ENCODE results near the gene STUB1.
A peak's percentile ranks its signal among the peaks of the same experiment; 100 is the strongest.

STUB1 gene

GRCh38 chr16:660459-661183, 19.6 kb upstream of the STUB1 start:
- H3K4me3 ChIP-seq (replicated peaks; ENCODE audit: low read depth, low read length) = peak overlapping the region; percentile 10
- DNase-seq (ENCODE audit: extremely low read depth, insufficient read length) = peak; percentile 79

GRCh38 chr16:661184-661821, 18.9 kb upstream of the STUB1 start:
- TF ChIP-seq CTCF (IDR thresholded peaks at IDR 0.05; ENCODE audit: insufficient read depth, low read length, poor library complexity, severe bottlenecking) = no peak
- Histone ChIP-seq H3K36me3 (ENCODE audit: control insufficient read depth, insufficient read depth, low read length) (peaks cover 4% of the 10 kb centered on the region; the same call in 1 of the 2 replicates), H3K27me3 (replicated peaks; ENCODE audit: control insufficient read depth, insufficient read depth, low read length) (no peaks in the 10 kb centered on the region), H3K4me3 (replicated peaks; ENCODE audit: low read depth, low read length) (no peak overlapping the region)
- DNase-seq (ENCODE audit: extremely low read depth, insufficient read length) = no peak

More at GRCh38 chr16:660459-661183, 19.6 kb upstream of the STUB1 start:
- peak; percentile 54 for TF ChIP-seq CTCF (IDR thresholded peaks at IDR 0.05; ENCODE audit: insufficient read depth, low read length, poor library complexity, severe bottlenecking)
- H3K27me3 ChIP-seq (replicated peaks; ENCODE audit: control insufficient read depth, insufficient read depth, low read length) = no peaks in the 10 kb centered on the region
- H3K36me3 ChIP-seq (ENCODE audit: control insufficient read depth, insufficient read depth, low read length) = peaks cover 4% of the 10 kb centered on the region; the same call in 1 of the 2 replicates

GRCh38 chr16:662095-662494, 18.1 kb upstream of the STUB1 start:
- Histone ChIP-seq H3K4me3 (replicated peaks; ENCODE audit: low read depth, low read length) (no peak overlapping the region), H3K36me3 (ENCODE audit: control insufficient read depth, insufficient read depth, low read length) (peaks cover 4% of the 10 kb centered on the region; the same call in 1 of the 2 replicates), H3K27me3 (replicated peaks; ENCODE audit: control insufficient read depth, insufficient read depth, low read length) (no peaks in the 10 kb centered on the region)
- no peak for DNase-seq (ENCODE audit: extremely low read depth, insufficient read length)
- no peak for TF ChIP-seq CTCF (IDR thresholded peaks at IDR 0.05; ENCODE audit: insufficient read depth, low read length, poor library complexity, severe bottlenecking)

- TF ChIP-seq CTCF (IDR thresholded peaks at IDR 0.05; ENCODE audit: insufficient read depth, low read length, poor library complexity, severe bottlenecking) = no peak
- DNase-seq (ENCODE audit: extremely low read depth, insufficient read length) = no peak
- Histone ChIP-seq H3K4me3 (replicated peaks; ENCODE audit: low read depth, low read length) (no peak overlapping the region), H3K27me3 (replicated peaks; ENCODE audit: control insufficient read depth, insufficient read depth, low read length) (no peaks in the 10 kb centered on the region), H3K36me3 (ENCODE audit: control insufficient read depth, insufficient read depth, low read length) (peaks cover 4% of the 10 kb centered on the region; the same call in 1 of the 2 replicates)
Measured at GRCh38 chr16:662597-662996, 17.6 kb upstream of the STUB1 start.

GRCh38 chr16:666572-666971, 13.6 kb upstream of the STUB1 start:
- Histone ChIP-seq H3K4me3 (replicated peaks; ENCODE audit: low read depth, low read length) (no peak overlapping the region), H3K36me3 (ENCODE audit: control insufficient read depth, insufficient read depth, low read length) (peaks cover 18% of the 10 kb centered on the region), H3K27me3 (replicated peaks; ENCODE audit: control insufficient read depth, insufficient read depth, low read length) (no peaks in the 10 kb centered on the region)
- no peak for TF ChIP-seq CTCF (IDR thresholded peaks at IDR 0.05; ENCODE audit: insufficient read depth, low read length, poor library complexity, severe bottlenecking)
- no peak for DNase-seq (ENCODE audit: extremely low read depth, insufficient read length)

All from GM06990 (cell line).